RWPE2 (cell line): ENCODE results near the gene SMPDL3B.

ENCODE experiments used
- ATAC-seq: fragments of 200-7000 bp; cut with Tn5 transposase; 3 replicates; pipeline ENCODE4 v1.9.1; 2021; ENCODE audit warnings: low read depth
- DNase-seq: peaks from one replicate; pipeline ENCODE4 v3.0.0-alpha.2; 2020; ENCODE audit warnings: low spot score
- H3K27ac ChIP-seq: fragments of 450-650 bp; 2 replicates; pipeline ENCODE4 v1.5.1; 2017; ENCODE audit warnings: mild to moderate bottlenecking; ENCODE audit not compliant: poor library complexity, severe bottlenecking
- H3K27me3 ChIP-seq: fragments of 250-450 bp; sonication (Bioruptor Pico); 2 replicates; pipeline ENCODE4 v1.5.1; 2021; ENCODE audit warnings: mild to moderate bottlenecking, moderate library complexity; ENCODE audit not compliant: insufficient read depth, poor library complexity, severe bottlenecking
- H3K36me3 ChIP-seq: fragments of 250-450 bp; sonication (Bioruptor Pico); 2 replicates; pipeline ENCODE4 v1.5.1; 2020; ENCODE audit warnings: low read depth, mild to moderate bottlenecking, moderate library complexity
- H3K4me1 ChIP-seq: fragments of 250-450 bp; sonication (Bioruptor Pico); 2 replicates; pipeline ENCODE4 v1.5.1; 2021; ENCODE audit warnings: mild to moderate bottlenecking, moderate library complexity; ENCODE audit not compliant: insufficient read depth, poor library complexity, severe bottlenecking
- H3K4me3 ChIP-seq: fragments of 250-450 bp; sonication (Bioruptor Pico); 2 replicates; pipeline ENCODE4 v1.5.1; 2021; ENCODE audit warnings: mild to moderate bottlenecking, moderate library complexity; ENCODE audit not compliant: severe bottlenecking
- H3K9me3 ChIP-seq: fragments of 250-450 bp; sonication (Bioruptor Pico); 2 replicates; pipeline ENCODE4 v1.5.1; 2021; ENCODE audit warnings: mild to moderate bottlenecking, moderate library complexity; ENCODE audit not compliant: severe bottlenecking
- CTCF ChIP-seq: fragments of 450-650 bp; IDR thresholded peaks from one replicate; pipeline ENCODE4 v1.5.1; 2017; ENCODE audit warnings: mild to moderate bottlenecking, moderate library complexity; ENCODE audit not compliant: poor library complexity, severe bottlenecking

SMPDL3B gene

GRCh38 chr1:27967106-27967883, 32.5 kb downstream of the SMPDL3B start:
- DNase-seq (no peak), ATAC-seq (no peak)
- no peaks in the 10 kb centered on the region for H3K4me1 ChIP-seq
- H3K4me3 ChIP-seq: no peak overlapping the region
- peaks cover 4% of the 10 kb centered on the region; the same call in 1 of the 2 replicates for H3K36me3 ChIP-seq
- no peaks in the 10 kb centered on the region for H3K9me3 ChIP-seq
- no peak overlapping the region for H3K27ac ChIP-seq
- TF ChIP-seq CTCF: no peak
- H3K27me3 ChIP-seq: no peaks in the 10 kb centered on the region

GRCh38 chr1:27967884-27968466, 33.2 kb downstream of the SMPDL3B start:
- TF ChIP-seq CTCF: no peak
- ATAC-seq: no peak
- H3K4me1 ChIP-seq: no peaks in the 10 kb centered on the region
- no peaks in the 10 kb centered on the region for H3K27me3 ChIP-seq
- no peak for DNase-seq
- no peak overlapping the region for H3K4me3 ChIP-seq
- peaks cover 4% of the 10 kb centered on the region; the same call in 1 of the 2 replicates for H3K36me3 ChIP-seq
- no peak overlapping the region for H3K27ac ChIP-seq
- no peaks in the 10 kb centered on the region for H3K9me3 ChIP-seq

GRCh38 chr1:27968692-27969091, 33.9 kb downstream of the SMPDL3B start:
- DNase-seq (no peak), ATAC-seq (peak; percentile 54; the same call in 2 of the 3 replicates)
- no peak overlapping the region for H3K4me3 ChIP-seq
- no peak for TF ChIP-seq CTCF
- H3K4me1 ChIP-seq: no peaks in the 10 kb centered on the region
- no peaks in the 10 kb centered on the region for H3K9me3 ChIP-seq
- peaks cover 4% of the 10 kb centered on the region; the same call in 1 of the 2 replicates for H3K36me3 ChIP-seq
- H3K27ac ChIP-seq: no peak overlapping the region
- H3K27me3 ChIP-seq: no peaks in the 10 kb centered on the region

- peaks cover 13% of the 10 kb centered on the region for H3K36me3 ChIP-seq
Measured at GRCh38 chr1:27970401-27970800, 35.6 kb downstream of the SMPDL3B start.

More at GRCh38 chr1:27970401-27970800, 35.6 kb downstream of the SMPDL3B start:
- H3K27me3 ChIP-seq: no peaks in the 10 kb centered on the region
- no peak overlapping the region for H3K27ac ChIP-seq
- TF ChIP-seq CTCF: no peak
- H3K4me1 ChIP-seq: no peaks in the 10 kb centered on the region
- H3K9me3 ChIP-seq: no peaks in the 10 kb centered on the region
- ATAC-seq (no peak), DNase-seq (no peak)
- no peak overlapping the region for H3K4me3 ChIP-seq
